ENCODE results near the gene CYYR1. TPM values are rescaled to one million over a fixed set of nuclear protein-coding genes. Genes with fewer than 3 reads are reported as not detected.

Gene CYYR1
- polyA plus RNA-seq, 3 donors: 63.2 to 67.4 (median 64.8) TPM

GRCh38 chr21:26443867-26444266 is 129.2 kb downstream of the CYYR1 start:
- DNase-seq (ENCODE audit: low read depth in 3 of 3, low spot score in 2 of 3): no peak

GRCh38 chr21:26443291-26443690 is 129.8 kb downstream of the CYYR1 start:
- no peak for DNase-seq (ENCODE audit: low read depth in 3 of 3, low spot score in 2 of 3)

GRCh38 chr21:26441149-26441548 is 131.9 kb downstream of the CYYR1 start:
- no peak for DNase-seq (ENCODE audit: low read depth in 3 of 3, low spot score in 2 of 3)

- no peak for DNase-seq (ENCODE audit: low read depth in 3 of 3, low spot score in 2 of 3)
Measured at GRCh38 chr21:26438976-26439375, 134.1 kb downstream of the CYYR1 start.

GRCh38 chr21:26437326-26438009 is 135.6 kb downstream of the CYYR1 start:
- no peak for DNase-seq (ENCODE audit: low read depth in 3 of 3, low spot score in 2 of 3)

- no peak for DNase-seq (ENCODE audit: low read depth in 3 of 3, low spot score in 2 of 3)
Measured at GRCh38 chr21:26433386-26433785, 139.7 kb downstream of the CYYR1 start.

GRCh38 chr21:26432410-26432809 is 140.7 kb downstream of the CYYR1 start:
- DNase-seq (ENCODE audit: low read depth in 3 of 3, low spot score in 2 of 3): no peak

- DNase-seq (ENCODE audit: low read depth in 3 of 3, low spot score in 2 of 3): no peak
Measured at GRCh38 chr21:26425576-26425975, 147.5 kb downstream of the CYYR1 start.

- DNase-seq (ENCODE audit: low read depth in 3 of 3, low spot score in 2 of 3): no peak
Measured at GRCh38 chr21:26423511-26423910, 149.6 kb downstream of the CYYR1 start.

- DNase-seq (ENCODE audit: low read depth in 3 of 3, low spot score in 2 of 3): no peak
Measured at GRCh38 chr21:26422706-26423105, 150.4 kb downstream of the CYYR1 start.

- DNase-seq (ENCODE audit: low read depth in 3 of 3, low spot score in 2 of 3): no peak
Measured at GRCh38 chr21:26422138-26422537, 150.9 kb downstream of the CYYR1 start.

- DNase-seq (ENCODE audit: low read depth in 3 of 3, low spot score in 2 of 3): no peak
Measured at GRCh38 chr21:26421724-26422123, 151.4 kb downstream of the CYYR1 start.

Measured in right renal cortex interstitium (tissue), 3 donors.